HG03520 (cell line): ENCODE measurements around the gene VSTM5.
"Not testable (repeated sequence)": the region's sequence is repeated elsewhere in the genome, so short reads cannot be mapped to it uniquely, and the experiment has no call there.

Experiments used
- ATAC-seq: cut with Tn5 transposase; IDR thresholded peaks from one replicate; pipeline ENCODE4 v1.9.1; 2021; ENCODE audit warnings: mild to moderate bottlenecking, moderate library complexity; ENCODE audit not compliant: unreplicated experiment

VSTM5 gene, protein sequence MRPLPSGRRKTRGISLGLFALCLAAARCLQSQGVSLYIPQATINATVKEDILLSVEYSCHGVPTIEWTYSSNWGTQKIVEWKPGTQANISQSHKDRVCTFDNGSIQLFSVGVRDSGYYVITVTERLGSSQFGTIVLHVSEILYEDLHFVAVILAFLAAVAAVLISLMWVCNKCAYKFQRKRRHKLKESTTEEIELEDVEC

DNA sequence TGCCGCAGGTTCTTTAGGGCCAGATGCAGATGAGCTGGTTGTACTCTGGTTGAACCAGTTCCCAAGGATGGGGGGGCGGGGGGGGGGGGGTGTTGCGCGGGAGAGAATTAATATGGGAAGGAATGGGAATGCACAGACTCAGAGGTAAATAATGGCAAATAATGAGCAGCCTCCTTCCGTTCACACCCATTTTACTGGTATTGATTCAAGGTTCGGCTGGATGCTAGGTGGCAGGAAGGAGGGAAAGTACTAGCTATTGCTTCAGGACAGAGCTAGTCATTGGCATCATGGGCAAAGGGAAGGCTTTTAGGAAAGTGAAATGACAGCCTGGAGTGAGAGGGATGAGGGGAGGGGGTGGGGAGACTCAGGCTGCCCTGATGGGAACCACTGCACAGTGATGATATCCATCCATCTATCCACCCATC, at the start of gene VSTM5:
VSTM5 (minus strand) TSS at position 25 of the 425 bp plus-strand sequence. CDS start 116 bp downstream, outside the sequence.
- no peak for ATAC-seq

GRCh38 chr11:93895106-93895862, 44.9 kb upstream of the VSTM5 start:
- peak; percentile 50 for ATAC-seq

GRCh38 chr11:93890391-93891051, 40.1 kb upstream of the VSTM5 start:
- no peak for ATAC-seq

DNA sequence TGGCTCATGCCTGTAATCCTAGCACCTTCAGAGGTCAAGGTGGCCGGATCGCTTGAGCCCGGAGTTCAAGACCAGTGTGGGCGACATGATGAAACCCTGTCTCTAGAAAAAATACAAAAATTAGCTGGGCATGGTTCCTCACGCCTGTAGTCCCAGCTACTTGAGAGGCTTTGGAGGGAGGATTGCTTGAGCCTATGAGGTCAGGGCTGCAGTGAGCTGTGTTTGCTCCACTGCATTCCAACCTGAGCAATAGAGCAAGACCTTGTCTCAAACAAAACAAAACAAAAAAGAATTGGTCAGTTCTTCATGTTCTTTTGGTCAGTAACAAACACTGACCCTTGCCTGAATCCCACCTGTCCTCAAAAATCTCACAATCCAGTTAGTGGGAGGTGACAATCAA, 36.7 kb upstream of the VSTM5 start:
- ATAC-seq: no peak

GRCh38 chr11:93879114-93879513, 28.7 kb upstream of the VSTM5 start:
- not testable (repeated sequence) for ATAC-seq

DNA sequence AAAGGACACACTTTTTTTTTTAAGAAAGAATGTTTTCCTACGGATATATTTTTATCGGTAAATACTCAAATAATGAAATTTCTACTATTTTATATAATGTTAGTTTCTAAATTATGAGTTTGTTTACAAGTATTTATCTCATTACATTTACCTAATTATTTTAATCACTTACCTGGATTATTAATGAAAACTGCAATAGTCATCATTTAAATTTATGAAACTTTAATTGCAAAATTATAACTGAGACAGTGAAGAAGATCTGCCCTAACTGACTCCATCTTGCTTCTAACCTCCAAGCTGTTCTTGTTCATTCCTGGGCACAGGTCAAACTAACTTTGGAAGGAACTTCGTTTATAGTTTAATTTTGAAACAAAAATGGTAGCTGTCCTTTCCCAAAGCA, 25.2 kb upstream of the VSTM5 start:
- ATAC-seq: no peak

DNA sequence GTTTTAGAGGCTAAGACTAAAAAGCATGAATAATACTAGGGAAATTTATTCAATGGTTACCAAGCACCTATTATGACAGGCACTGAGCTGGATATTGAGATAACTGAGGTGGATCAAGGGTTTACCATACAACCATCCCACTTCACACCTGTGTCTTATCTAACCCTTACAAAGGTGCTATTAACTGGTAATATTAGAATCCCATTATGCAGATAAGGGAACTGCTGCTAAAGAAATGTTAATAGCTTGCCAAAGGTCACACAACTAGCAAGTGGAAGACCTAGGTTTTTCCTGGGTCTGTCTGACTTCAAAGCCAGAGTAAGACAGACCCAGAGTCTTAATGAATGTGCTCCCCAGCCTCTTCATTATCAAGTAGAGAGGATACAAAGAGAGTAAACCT, 21.1 kb upstream of the VSTM5 start:
- ATAC-seq: no peak

GRCh38 chr11:93870616-93871015, 20.2 kb upstream of the VSTM5 start:
- no peak for ATAC-seq

DNA sequence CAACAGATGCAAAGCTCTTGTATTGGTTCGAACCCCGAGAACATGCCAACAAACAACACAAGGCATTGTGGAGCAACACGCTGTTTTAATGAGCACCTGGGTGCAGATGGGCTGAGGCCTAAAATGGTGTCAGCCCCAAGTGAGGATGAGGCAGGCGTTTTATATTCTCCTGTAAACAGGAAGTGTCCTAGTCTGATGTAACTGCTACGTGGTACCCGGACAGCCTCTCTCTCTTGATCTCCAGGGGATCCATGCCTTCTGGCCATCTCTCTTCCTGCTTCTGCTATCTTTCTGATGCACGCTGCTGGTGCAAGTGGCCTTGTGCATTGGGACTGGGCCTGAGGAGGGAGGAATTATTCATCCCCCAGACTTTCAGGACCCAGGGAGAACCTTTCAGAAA, 19.4 kb upstream of the VSTM5 start:
- no peak for ATAC-seq

GRCh38 chr11:93868404-93868803, 18.0 kb upstream of the VSTM5 start:
- ATAC-seq: not testable (repeated sequence)

GRCh38 chr11:93861808-93862207, 11.4 kb upstream of the VSTM5 start:
- ATAC-seq: no peak

DNA sequence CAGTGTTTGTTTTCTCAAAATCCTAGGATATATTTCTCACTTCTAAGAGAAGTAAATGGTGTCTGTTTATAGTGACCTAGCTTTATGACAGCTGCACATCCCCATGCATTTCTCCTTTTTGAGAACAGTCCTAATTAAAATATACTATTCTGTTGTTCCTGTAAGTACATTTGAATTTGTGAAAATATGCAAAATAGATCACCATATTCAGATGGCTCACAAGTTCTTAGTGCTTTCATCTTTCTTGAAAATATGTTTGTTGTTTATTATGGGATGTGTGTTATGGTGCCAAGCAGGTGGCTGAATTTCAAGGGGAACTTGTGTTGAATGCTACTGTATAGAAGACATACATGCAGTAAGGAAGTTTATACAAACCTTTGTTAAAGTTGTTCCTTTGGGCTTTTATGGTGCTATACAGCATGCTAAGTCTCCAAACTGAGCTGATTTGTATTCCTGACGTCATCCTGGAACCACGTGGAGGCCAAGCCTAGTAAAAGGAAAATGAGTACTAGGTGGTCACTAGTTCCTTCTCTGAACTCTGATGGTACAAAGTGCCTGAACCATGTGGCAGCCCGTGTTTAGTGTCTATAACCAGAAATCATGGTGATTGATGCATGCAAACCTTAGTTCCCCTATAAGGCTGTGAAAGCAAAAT, 7.8 kb upstream of the VSTM5 start:
- ATAC-seq: no peak

DNA sequence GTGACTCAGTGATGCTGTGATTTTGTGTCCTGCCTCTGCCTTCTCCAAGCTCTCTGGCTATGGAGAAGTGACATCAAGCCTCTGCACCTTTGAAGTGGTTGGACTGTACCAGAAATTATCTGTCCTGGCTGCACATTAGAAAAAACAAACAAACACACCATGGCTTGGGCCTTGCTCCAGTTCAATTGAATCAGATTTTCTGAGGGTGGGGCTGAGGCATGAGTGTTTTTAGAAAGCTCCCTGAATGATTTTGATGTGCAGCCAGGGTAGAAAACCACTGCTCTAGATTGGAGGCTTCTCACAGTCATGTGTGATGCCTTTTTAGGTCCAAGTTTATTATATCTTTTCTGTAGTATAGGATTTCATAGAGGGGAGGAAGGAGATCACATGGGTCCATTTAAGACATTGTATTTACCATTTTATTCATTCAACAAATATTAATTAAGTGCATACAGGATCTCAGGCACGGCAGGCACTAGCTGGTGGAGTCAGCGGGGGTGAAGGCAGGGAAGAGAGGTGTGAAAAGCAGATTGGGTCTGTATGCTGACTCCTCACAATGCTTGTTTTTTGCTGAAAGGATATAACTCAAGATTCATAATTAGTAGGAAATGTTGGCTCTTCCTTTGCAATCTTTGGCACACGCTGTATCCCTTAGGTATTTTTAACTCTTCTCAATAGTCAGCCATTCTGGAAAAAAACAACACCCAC, 7.1 kb upstream of the VSTM5 start:
- no peak for ATAC-seq

GRCh38 chr11:93852242-93852641, 1.8 kb upstream of the VSTM5 start:
- no peak for ATAC-seq

GRCh38 chr11:93849751-93850593, 446 bp downstream of the VSTM5 start:
- ATAC-seq: no peak

DNA sequence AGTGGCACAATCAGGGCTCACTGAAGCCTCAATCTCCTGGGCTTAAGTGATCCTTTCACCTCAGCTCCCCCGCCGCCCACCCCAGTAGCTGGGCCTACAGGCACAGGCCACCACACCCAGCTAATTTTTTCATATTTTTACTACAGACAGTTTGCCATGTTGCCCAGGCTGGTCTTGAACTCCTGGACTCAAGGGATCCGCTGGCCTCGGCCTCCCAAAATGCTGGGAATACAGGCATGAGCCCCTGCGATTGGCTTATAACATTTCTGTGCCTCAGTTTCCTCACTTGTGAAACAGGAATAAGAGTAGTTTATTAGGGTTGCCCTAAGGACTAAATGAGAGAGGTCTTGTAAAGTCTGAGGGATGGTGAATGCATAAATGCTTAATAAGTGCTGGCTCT, 1.2 kb downstream of the VSTM5 start:
- no peak for ATAC-seq

DNA sequence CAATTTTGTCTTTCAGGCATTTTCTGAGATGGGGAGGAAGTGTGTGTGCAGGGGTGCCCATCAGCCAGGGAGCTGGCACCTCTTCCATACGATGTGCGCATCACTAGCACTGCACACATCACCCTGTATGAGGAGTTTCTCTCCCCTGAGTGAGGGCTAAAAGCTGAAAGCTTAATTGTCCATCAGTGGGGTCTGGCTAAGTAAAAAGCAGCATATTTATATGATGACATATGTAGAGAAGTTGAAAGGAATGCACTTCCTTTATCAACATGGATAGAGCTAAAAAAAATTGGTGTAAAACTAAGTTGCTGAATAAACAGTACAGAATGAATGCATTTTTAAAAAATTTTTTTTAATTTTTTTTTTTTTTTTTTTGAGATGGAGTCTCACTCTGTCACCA, 4.0 kb downstream of the VSTM5 start:
- ATAC-seq: no peak

DNA sequence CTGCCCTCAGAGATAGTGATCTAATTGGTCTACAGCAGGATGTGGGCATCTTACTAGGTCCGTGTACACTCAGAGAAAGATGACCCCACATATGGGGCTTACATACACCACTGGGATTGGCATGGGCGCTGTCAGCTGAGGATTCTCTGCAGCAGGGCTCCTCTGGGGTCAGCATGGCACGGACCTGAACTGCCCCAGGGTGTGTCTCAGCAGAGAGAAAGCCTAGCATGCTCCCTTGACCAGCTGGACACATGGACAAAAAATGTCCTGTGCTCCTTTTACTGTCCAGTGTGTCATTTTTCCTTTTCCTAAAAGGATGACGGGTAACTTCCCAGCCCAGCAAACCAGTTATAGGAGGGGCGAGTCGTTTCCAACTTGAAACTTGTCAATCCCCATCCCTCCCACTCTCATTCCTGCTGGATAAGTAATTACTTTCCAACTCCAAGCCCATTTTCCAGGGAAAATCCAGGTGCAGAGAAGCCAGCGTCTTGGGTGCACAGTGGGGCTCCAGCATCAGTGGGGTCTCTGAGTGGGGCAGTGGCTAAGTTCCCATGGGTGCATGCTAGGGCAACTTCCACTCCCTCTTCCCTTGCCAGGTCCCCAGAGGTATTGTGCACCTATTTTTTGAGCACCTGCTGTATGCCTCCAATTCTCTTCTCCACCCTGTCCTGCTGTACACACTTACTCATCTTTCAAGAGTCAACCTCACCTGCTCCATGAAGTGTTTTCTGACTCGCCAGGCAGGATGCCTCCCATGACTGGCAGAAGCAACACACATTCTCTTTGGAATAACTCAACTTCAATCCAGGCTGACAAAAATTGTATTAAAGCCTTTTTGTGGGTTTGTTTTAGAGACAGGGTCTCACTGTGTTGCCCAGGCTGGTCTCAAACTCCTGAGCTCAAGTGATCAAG, 5.0 kb downstream of the VSTM5 start:
- no peak for ATAC-seq

- ATAC-seq: no peak
Observed at GRCh38 chr11:93844568-93844967, 5.8 kb downstream of the VSTM5 start.
